GM12878 (cell line): ENCODE results near the gene SETD2. TPM values are rescaled to one million over a fixed set of nuclear protein-coding genes. Genes with fewer than 3 reads are reported as not detected.

ENCODE experiments used
- ATAC-seq: fragments of 200-7000 bp; cut with Tn5 transposase; 3 replicates; pipeline ENCODE4 v1.9.1; 2020; ENCODE audit warnings: mild to moderate bottlenecking, moderate library complexity
- BruUV-seq: library from RNA; stranded (reverse); fragments of 400-500 nt; replicated peaks from 2 replicates; lab custom pipeline; 2021; lab: Mats Ljungman, UMichigan
- CTCF ChIA-PET: fragments of 300-600 bp; sonication (Branson Sonifier 250); formaldehyde crosslinking; extraction: SDS; loops from one replicate; lab custom pipeline; 2021; ENCODE audit warnings: inconsistent platforms; lab: Yijun Ruan, JAX
- POLR2A ChIA-PET: fragments of 350-600 bp; formaldehyde crosslinking; extraction: SDS; loops from one replicate; lab custom pipeline; 2021; ENCODE audit warnings: inconsistent platforms; lab: Charles Lee
- RAD21 ChIA-PET: fragments of 300-600 bp; sonication (Branson Sonifier 250); formaldehyde crosslinking; loops from one replicate; lab custom pipeline; 2023; ENCODE audit warnings: antibody characterized with exemption; ENCODE audit not compliant: unreplicated experiment; lab: Charles Lee
- SMC1A ChIA-PET: fragments of 300-600 bp; sonication (Branson Sonifier 250); formaldehyde crosslinking; loops from one replicate; lab custom pipeline; 2023; ENCODE audit not compliant: unreplicated experiment, uncharacterized antibody; lab: Charles Lee
- DNase-seq: peaks from one replicate; pipeline ENCODE4 v3.0.0-alpha.2; 2011; ENCODE audit warnings: low read depth, low spot score
- FAIRE-seq: peaks from 3 replicates; lab custom pipeline; 2011; peaks lifted over from hg19 to GRCh38; lab: Jason Lieb, UNC
- H2AFZ ChIP-seq: 2 replicates; pipeline ENCODE4 v1.6.0; 2011; ENCODE audit warnings: low read depth, low read length, control low read depth; ENCODE audit not compliant: control insufficient read depth
- H3K27ac ChIP-seq: 2 replicates; pipeline ENCODE4 v1.5.1; 2011; ENCODE audit warnings: control low read depth; ENCODE audit not compliant: control insufficient read depth, insufficient read depth
- H3K27me3 ChIP-seq, 2 experiments: replicated peaks in 1 of 2; 2 replicates each; pipeline versions ENCODE4 v1.6.0 to v1.6.1; 2011; ENCODE audit warnings: low read length in 1 of 2; ENCODE audit not compliant: control insufficient read depth in 2 of 2, insufficient read depth in 2 of 2
- H3K36me3 ChIP-seq, 2 experiments: 2 replicates each; pipeline ENCODE4 v1.5.1; 2011; ENCODE audit warnings: low read length in 1 of 2; ENCODE audit not compliant: control insufficient read depth in 2 of 2, insufficient read depth in 2 of 2
- H3K4me1 ChIP-seq: 2 replicates; pipeline ENCODE4 v1.6.1; 2011; ENCODE audit warnings: mild to moderate bottlenecking, low read length, moderate library complexity, mixed read lengths; ENCODE audit not compliant: control insufficient read depth, insufficient read depth
- H3K4me2 ChIP-seq: 2 replicates; pipeline ENCODE4 v1.6.0; 2011; ENCODE audit warnings: control low read depth; ENCODE audit not compliant: control insufficient read depth, insufficient read depth
- H3K4me3 ChIP-seq: fragments of 200-600 bp; sonication (generic); 2 replicates; pipeline ENCODE4 v1.5.1; 2016
- H3K79me2 ChIP-seq: 2 replicates; pipeline ENCODE4 v1.6.0; 2011; ENCODE audit warnings: low read length; ENCODE audit not compliant: control insufficient read depth, insufficient read depth
- H3K9ac ChIP-seq: 2 replicates; pipeline ENCODE4 v1.8.0; 2011; ENCODE audit warnings: low read length, control low read depth, mixed read lengths; ENCODE audit not compliant: control insufficient read depth, insufficient read depth
- H3K9me3 ChIP-seq: replicated peaks from 3 replicates; pipeline ENCODE4 v1.5.1; 2011; ENCODE audit warnings: mild to moderate bottlenecking, low read length; ENCODE audit not compliant: control insufficient read depth, insufficient read depth
- H4K20me1 ChIP-seq: 2 replicates; pipeline ENCODE4 v1.6.0; 2011; ENCODE audit not compliant: control insufficient read depth, insufficient read depth
- JUNB ChIP-seq: IDR thresholded peaks from 2 replicates; pipeline ENCODE4 v1.6.1; 2016; ENCODE audit warnings: antibody characterized with exemption, mild to moderate bottlenecking
- SPI1 ChIP-seq: IDR thresholded peaks from 2 replicates; pipeline ENCODE4 v1.6.1; 2011; ENCODE audit warnings: low read depth, mild to moderate bottlenecking, low read length, moderate library complexity, borderline replicate concordance; ENCODE audit not compliant: insufficient read depth
- ZBTB40 ChIP-seq: fragments of 450-650 bp; IDR thresholded peaks from 2 replicates; pipeline ENCODE4 v1.6.1; 2016; ENCODE audit warnings: mild to moderate bottlenecking, moderate library complexity, borderline replicate concordance
- ZNF217 ChIP-seq: fragments of 450-650 bp; IDR thresholded peaks from 2 replicates; pipeline ENCODE4 v1.6.1; 2017; ENCODE audit warnings: antibody characterized with exemption, mild to moderate bottlenecking
- in situ Hi-C: fragments of 300-500 bp; cut with MboI; formaldehyde crosslinking; loops from 9 replicates; pipeline ENCODE4 v1.14.3; 2018; ENCODE audit warnings: mixed read lengths
- intact Hi-C: fragments of 100-400 bp; cut with micrococcal nuclease; formaldehyde crosslinking; loops from one replicate; pipeline ENCODE4 v1.14.2; 2022; ENCODE audit not compliant: unreplicated experiment
- polyA plus RNA-seq, 11 experiments: library from polyadenylated mRNA; depleted of rRNA in 4 of 11; unstranded in 6 of 11; stranded (reverse) in 5 of 11; fragments of >200 nt; fragmentation: Nextera tagmentation in 4 of 11; fragmentation: Illumina TruSeq in 1 of 11; extraction: Ambion mirVana in 4 of 11; extraction: Trizol in 1 of 11; gene quantifications; 1 replicate in 1 of 11; 2 replicates in 10 of 11; pipeline versions ENCODE4 v1.2.1 to v1.2.3, GENCODE V29; 2011 to 2016; ENCODE audit warnings: inconsistent platforms in 2 of 11, missing spikeins in 2 of 11, low read depth in 1 of 11
- total RNA-seq, 4 experiments: library from RNA; depleted of rRNA in 3 of 4; stranded (reverse); fragments of >200 nt in 3 of 4; fragmentation: Illumina TruSeq in 1 of 4; extraction: Trizol in 1 of 4; gene quantifications; 2 replicates each; pipeline versions ENCODE4 v1.2.1 to v1.2.3, GENCODE V29; 2013 to 2021
- TF ChIP-seq, protein P1 (sequence below): fragments of 450-650 bp; formaldehyde crosslinking; IDR thresholded peaks from 2 replicates; pipeline ENCODE4 v1.4.0; 2020; ENCODE audit warnings: mild to moderate bottlenecking, moderate library complexity
- TF ChIP-seq, protein P2 (sequence below): fragments of 450-650 bp; formaldehyde crosslinking; IDR thresholded peaks from 2 replicates; pipeline ENCODE4 v1.5.0; 2022; ENCODE audit warnings: mild to moderate bottlenecking, missing genetic modification characterization

The SETD2 gene
- total and polyA plus RNA-seq, 10 of the 15 experiments (the other 5 are each of a cell fraction or from before 2014, with no cell fraction given): 8.4 to 44.9 (median 24.5) TPM

GRCh38 chr3:47065681-47066080 is 98.2 kb downstream of the SETD2 start:
- SMC1A ChIA-PET: interaction anchor here (1.0 to 1.3 kb wide), 2 partner anchors 8 to 10 kb away, joined by 3 to 4 read pairs; no protein-coding TSS in a partner anchor
- intact Hi-C loops: no loop called here
- BruUV-seq: no TSS peak

More at GRCh38 chr3:47065681-47066080, 98.2 kb downstream of the SETD2 start:
- H3K4me3 ChIP-seq: no peak overlapping the region
- no peak overlapping the region for H2AFZ ChIP-seq
- CTCF ChIA-PET: interaction anchor here (1.1 to 1.6 kb wide), 2 partner anchors 16 to 99 kb away, joined by 3 read pairs; partner anchors contain the start of gene SETD2
- in situ Hi-C loops: no loop called here
- H3K36me3 ChIP-seq: peaks cover 0 to 21% of the 10 kb centered on the region in 2 experiments; a peak in 2 of 4 replicates
- no peaks in the 10 kb centered on the region for H4K20me1 ChIP-seq
- ATAC-seq: no peak
- no peak overlapping the region for H3K27ac ChIP-seq
- POLR2A ChIA-PET: no interaction called here
- H3K9ac ChIP-seq: no peak overlapping the region
- TF ChIP-seq ZNF217: no peak
- TF ChIP-seq ZBTB40: no peak
- no peak for TF ChIP-seq SPI1
- TF ChIP-seq, protein P1, sequence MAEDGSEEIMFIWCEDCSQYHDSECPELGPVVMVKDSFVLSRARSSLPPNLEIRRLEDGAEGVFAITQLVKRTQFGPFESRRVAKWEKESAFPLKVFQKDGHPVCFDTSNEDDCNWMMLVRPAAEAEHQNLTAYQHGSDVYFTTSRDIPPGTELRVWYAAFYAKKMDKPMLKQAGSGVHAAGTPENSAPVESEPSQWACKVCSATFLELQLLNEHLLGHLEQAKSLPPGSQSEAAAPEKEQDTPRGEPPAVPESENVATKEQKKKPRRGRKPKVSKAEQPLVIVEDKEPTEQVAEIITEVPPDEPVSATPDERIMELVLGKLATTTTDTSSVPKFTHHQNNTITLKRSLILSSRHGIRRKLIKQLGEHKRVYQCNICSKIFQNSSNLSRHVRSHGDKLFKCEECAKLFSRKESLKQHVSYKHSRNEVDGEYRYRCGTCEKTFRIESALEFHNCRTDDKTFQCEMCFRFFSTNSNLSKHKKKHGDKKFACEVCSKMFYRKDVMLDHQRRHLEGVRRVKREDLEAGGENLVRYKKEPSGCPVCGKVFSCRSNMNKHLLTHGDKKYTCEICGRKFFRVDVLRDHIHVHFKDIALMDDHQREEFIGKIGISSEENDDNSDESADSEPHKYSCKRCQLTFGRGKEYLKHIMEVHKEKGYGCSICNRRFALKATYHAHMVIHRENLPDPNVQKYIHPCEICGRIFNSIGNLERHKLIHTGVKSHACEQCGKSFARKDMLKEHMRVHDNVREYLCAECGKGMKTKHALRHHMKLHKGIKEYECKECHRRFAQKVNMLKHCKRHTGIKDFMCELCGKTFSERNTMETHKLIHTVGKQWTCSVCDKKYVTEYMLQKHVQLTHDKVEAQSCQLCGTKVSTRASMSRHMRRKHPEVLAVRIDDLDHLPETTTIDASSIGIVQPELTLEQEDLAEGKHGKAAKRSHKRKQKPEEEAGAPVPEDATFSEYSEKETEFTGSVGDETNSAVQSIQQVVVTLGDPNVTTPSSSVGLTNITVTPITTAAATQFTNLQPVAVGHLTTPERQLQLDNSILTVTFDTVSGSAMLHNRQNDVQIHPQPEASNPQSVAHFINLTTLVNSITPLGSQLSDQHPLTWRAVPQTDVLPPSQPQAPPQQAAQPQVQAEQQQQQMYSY: no peak
- TF ChIP-seq, protein P2, sequence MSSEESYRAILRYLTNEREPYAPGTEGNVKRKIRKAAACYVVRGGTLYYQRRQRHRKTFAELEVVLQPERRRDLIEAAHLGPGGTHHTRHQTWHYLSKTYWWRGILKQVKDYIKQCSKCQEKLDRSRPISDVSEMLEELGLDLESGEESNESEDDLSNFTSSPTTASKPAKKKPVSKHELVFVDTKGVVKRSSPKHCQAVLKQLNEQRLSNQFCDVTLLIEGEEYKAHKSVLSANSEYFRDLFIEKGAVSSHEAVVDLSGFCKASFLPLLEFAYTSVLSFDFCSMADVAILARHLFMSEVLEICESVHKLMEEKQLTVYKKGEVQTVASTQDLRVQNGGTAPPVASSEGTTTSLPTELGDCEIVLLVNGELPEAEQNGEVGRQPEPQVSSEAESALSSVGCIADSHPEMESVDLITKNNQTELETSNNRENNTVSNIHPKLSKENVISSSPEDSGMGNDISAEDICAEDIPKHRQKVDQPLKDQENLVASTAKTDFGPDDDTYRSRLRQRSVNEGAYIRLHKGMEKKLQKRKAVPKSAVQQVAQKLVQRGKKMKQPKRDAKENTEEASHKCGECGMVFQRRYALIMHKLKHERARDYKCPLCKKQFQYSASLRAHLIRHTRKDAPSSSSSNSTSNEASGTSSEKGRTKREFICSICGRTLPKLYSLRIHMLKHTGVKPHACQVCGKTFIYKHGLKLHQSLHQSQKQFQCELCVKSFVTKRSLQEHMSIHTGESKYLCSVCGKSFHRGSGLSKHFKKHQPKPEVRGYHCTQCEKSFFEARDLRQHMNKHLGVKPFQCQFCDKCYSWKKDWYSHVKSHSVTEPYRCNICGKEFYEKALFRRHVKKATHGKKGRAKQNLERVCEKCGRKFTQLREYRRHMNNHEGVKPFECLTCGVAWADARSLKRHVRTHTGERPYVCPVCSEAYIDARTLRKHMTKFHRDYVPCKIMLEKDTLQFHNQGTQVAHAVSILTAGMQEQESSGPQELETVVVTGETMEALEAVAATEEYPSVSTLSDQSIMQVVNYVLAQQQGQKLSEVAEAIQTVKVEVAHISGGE (CRISPR knock-in tag): no peak
- TF ChIP-seq JUNB: no peak
- no peaks in the 10 kb centered on the region for H3K4me1 ChIP-seq
- RAD21 ChIA-PET: no interaction called here
- no peak for DNase-seq
- H3K27me3 ChIP-seq: no peaks in the 10 kb centered on the region
- no peak for FAIRE-seq
- H3K9me3 ChIP-seq: no peaks in the 10 kb centered on the region
- no peak overlapping the region for H3K4me2 ChIP-seq
- peaks cover 2% of the 10 kb centered on the region for H3K79me2 ChIP-seq
